ENCODE data around the gene RAD52. TPM values are rescaled to one million over a fixed set of nuclear protein-coding genes. Genes with fewer than 3 reads are reported as not detected.

RAD52 gene
- polyA plus RNA-seq, 1 donor (not counting 4 experiments of a cell fraction or from before 2014, with no cell fraction given) = 9.8 TPM

DNA sequence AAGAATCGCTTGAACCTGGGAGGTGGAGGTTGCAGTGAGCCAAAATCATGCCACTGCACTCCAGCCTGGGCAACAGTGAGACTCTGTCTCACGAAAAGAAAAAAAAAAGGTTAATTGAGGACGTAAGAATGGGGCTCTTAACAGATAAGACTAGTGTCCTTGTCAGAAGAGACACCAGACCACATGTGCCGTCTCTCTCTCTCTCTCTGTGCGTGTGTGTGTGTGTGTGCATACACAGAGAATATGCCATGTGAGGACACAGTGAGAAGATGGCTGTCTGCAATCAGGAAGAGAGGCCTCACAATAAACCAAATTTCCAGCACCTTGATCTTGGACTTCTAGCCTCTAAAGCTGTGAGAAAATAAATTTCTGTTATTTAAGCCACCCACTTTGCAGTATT lies 29.9 kb upstream of the RAD52 start:
- Histone ChIP-seq H3K4me3 (ENCODE audit: control insufficient read depth in 2 of 3, extremely low read depth in 1 of 3, insufficient read depth in 2 of 3, low read depth in 1 of 3, low read length in 3 of 3) (no peak overlapping the region), H3K36me3 (ENCODE audit: control insufficient read depth in 2 of 2, extremely low read depth in 1 of 2, insufficient read depth in 2 of 2, low read length in 2 of 2) (no peaks in the 10 kb centered on the region), H3K27me3 (ENCODE audit: control insufficient read depth, extremely low read depth, insufficient read depth, low read length) (no peaks in the 10 kb centered on the region), H3K27ac (ENCODE audit: control insufficient read depth, insufficient read depth, low read length) (no peak overlapping the region), H3K9me3 (ENCODE audit: control insufficient read depth, low read depth, low read length) (no peaks in the 10 kb centered on the region), H2AFZ (ENCODE audit: control insufficient read depth, low read length) (no peak overlapping the region), H3K4me2 (ENCODE audit: control insufficient read depth, extremely low read depth, insufficient read depth, low read depth, low read length) (no peak overlapping the region), H4K20me1 (ENCODE audit: control insufficient read depth, extremely low read depth, insufficient read depth, low read length) (no peaks in the 10 kb centered on the region), H3K9ac (ENCODE audit: control insufficient read depth, extremely low read depth, insufficient read depth, low read length) (no peak overlapping the region), H3K9me1 (ENCODE audit: control insufficient read depth, extremely low read depth, insufficient read depth, low read length) (no peaks in the 10 kb centered on the region), H3K79me2 (ENCODE audit: control insufficient read depth, insufficient read depth, low read length) (no peaks in the 10 kb centered on the region), H3K4me1 (ENCODE audit: control insufficient read depth, extremely low read depth, insufficient read depth, low read length) (peaks cover 4% of the 10 kb centered on the region)
- no peak for DNase-seq (ENCODE audit: low read depth, low spot score)
- TF ChIP-seq, protein P1, sequence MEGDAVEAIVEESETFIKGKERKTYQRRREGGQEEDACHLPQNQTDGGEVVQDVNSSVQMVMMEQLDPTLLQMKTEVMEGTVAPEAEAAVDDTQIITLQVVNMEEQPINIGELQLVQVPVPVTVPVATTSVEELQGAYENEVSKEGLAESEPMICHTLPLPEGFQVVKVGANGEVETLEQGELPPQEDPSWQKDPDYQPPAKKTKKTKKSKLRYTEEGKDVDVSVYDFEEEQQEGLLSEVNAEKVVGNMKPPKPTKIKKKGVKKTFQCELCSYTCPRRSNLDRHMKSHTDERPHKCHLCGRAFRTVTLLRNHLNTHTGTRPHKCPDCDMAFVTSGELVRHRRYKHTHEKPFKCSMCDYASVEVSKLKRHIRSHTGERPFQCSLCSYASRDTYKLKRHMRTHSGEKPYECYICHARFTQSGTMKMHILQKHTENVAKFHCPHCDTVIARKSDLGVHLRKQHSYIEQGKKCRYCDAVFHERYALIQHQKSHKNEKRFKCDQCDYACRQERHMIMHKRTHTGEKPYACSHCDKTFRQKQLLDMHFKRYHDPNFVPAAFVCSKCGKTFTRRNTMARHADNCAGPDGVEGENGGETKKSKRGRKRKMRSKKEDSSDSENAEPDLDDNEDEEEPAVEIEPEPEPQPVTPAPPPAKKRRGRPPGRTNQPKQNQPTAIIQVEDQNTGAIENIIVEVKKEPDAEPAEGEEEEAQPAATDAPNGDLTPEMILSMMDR (optimal IDR thresholded peaks at IDR 0.05 in 1 of 3, IDR thresholded peaks at IDR 0.05 in 1 of 3, conservative IDR thresholded peaks at IDR 0.05 in 1 of 3; ENCODE audit: extremely low read depth in 1 of 3, insufficient read depth in 2 of 3, low read length in 3 of 3) = no peak
- no peak for TF ChIP-seq EZH2 (IDR thresholded peaks at IDR 0.05; ENCODE audit: low read length)
- FAIRE-seq = no peak
- dilution Hi-C loops (cut with MboI; ENCODE audit: extremely low pct_ligation_motif_present, low sequenced_read_pairs) = no loop called here

DNA sequence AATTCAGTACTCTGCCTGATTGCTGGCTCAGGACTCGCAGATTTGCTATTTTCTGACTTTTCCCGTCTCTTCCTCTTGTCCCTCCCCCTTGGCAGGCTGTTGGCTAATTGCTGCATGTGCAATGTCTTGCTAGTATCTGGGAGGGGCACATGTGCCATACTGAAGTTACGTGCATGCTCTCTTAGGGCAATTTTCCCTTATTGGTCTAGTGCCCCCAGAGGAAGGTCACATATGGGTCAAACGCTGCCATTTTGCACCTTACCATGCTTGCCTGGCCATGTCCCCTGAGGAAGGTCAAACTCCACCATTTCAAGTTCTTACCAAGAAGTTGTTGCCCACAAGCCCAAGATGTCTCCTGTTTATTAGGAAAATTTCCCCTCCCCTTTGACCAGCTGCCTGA lies 27.7 kb upstream of the RAD52 start:
- Histone ChIP-seq H2AFZ (ENCODE audit: control insufficient read depth, low read length) (no peak overlapping the region), H3K4me3 (ENCODE audit: control insufficient read depth in 2 of 3, extremely low read depth in 1 of 3, insufficient read depth in 2 of 3, low read depth in 1 of 3, low read length in 3 of 3) (no peak overlapping the region), H3K9me1 (ENCODE audit: control insufficient read depth, extremely low read depth, insufficient read depth, low read length) (no peaks in the 10 kb centered on the region), H3K27ac (ENCODE audit: control insufficient read depth, insufficient read depth, low read length) (no peak overlapping the region), H3K36me3 (ENCODE audit: control insufficient read depth in 2 of 2, extremely low read depth in 1 of 2, insufficient read depth in 2 of 2, low read length in 2 of 2) (no peaks in the 10 kb centered on the region), H3K9me3 (ENCODE audit: control insufficient read depth, low read depth, low read length) (no peaks in the 10 kb centered on the region), H3K9ac (ENCODE audit: control insufficient read depth, extremely low read depth, insufficient read depth, low read length) (no peak overlapping the region), H3K27me3 (ENCODE audit: control insufficient read depth, extremely low read depth, insufficient read depth, low read length) (no peaks in the 10 kb centered on the region), H3K4me2 (ENCODE audit: control insufficient read depth, extremely low read depth, insufficient read depth, low read depth, low read length) (no peak overlapping the region), H4K20me1 (ENCODE audit: control insufficient read depth, extremely low read depth, insufficient read depth, low read length) (no peaks in the 10 kb centered on the region), H3K79me2 (ENCODE audit: control insufficient read depth, insufficient read depth, low read length) (no peaks in the 10 kb centered on the region), H3K4me1 (ENCODE audit: control insufficient read depth, extremely low read depth, insufficient read depth, low read length) (peaks cover 4% of the 10 kb centered on the region)
- TF ChIP-seq, protein P1 (optimal IDR thresholded peaks at IDR 0.05 in 1 of 3, IDR thresholded peaks at IDR 0.05 in 1 of 3, conservative IDR thresholded peaks at IDR 0.05 in 1 of 3; ENCODE audit: extremely low read depth in 1 of 3, insufficient read depth in 2 of 3, low read length in 3 of 3) = no peak
- TF ChIP-seq EZH2 (IDR thresholded peaks at IDR 0.05; ENCODE audit: low read length) = no peak
- no peak for FAIRE-seq
- dilution Hi-C loops (cut with MboI; ENCODE audit: extremely low pct_ligation_motif_present, low sequenced_read_pairs) = no loop called here
- no peak for DNase-seq (ENCODE audit: low read depth, low spot score)
